GM18498 (cell line): ENCODE results near the gene FAM118B.
"Not testable (repeated sequence)": the region's sequence is repeated elsewhere in the genome, so short reads cannot be mapped to it uniquely, and the experiment has no call there.

Experiments
- ATAC-seq: cut with Tn5 transposase; IDR thresholded peaks from one replicate; pipeline ENCODE4 v1.9.1; 2021; ENCODE audit warnings: mild to moderate bottlenecking, moderate library complexity; ENCODE audit not compliant: unreplicated experiment

Gene FAM118B

DNA sequence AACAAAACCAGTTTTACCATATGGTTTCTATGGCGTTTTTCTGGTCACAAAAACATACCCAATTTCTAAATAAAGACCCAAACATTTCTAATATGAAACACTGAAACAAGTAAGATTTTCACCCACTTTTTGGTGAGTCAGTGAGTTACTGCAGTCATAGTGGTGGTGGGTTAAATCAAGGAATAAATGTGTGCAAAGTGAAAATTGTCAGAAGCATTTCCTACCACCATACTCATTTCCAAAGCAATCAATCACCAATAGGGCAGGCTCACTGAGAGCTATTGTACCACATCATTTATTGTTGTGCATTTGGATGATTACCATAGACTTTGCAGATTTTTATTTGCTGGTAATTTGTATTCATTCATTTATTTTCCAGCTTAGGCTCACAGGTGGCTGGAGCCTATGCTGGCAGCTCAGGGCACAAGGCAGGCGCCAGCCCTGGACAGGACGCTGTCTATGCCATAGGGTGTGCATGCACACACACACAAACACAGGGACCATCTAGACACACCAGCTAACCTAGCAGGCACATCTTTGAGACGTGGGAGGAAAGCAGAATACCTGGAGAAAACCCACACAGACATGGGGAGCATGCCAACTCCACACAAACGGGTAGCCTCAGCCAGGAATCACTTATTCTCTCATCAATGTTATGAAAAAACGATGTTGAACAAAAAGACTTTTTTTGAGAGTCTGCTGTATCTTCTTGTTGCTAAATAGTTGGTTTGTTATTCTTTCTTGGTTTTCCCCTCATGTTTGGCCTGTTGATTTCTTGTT lies 5.1 kb downstream of the FAM118B start:
- ATAC-seq: no peak

DNA sequence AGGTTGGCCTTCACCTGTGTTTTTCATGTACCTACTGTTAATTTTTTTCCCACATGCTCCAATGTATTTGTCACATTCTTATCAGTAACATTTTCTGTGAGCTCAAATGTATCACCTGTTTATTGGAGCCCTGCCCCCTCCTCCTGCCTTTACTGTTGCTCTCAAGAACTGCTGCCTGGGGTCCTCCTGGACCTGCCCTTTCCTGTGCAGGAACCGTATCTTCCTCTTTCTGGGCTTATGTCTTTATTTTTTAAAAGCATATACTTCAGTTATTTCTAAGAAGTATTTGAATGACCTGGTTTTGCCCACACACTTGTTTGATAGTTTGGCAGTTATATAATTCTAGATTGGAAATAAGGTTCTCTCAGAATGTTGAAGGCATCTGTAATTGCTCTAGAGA lies 5.9 kb downstream of the FAM118B start:
- ATAC-seq: no peak

DNA sequence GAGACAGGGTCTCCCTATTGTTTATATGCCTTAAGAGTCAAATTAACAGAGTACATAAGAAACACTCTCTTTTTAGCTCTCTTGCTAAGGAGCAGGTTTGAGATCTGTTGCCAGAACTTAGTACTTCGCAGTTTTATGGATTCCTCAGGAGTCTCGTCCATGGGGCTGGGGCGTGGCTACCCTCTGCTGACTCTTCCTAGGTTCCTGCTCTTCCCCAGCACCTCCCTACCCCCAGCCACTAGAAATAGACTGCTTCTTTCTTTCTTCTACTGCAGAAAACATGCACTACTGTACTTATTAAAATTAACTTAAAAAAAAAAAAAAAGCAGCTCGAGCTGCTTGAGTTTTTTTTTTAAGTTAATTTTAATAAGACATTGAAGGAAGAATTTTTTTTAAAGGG lies 8.0 kb downstream of the FAM118B start:
- ATAC-seq: no peak

DNA sequence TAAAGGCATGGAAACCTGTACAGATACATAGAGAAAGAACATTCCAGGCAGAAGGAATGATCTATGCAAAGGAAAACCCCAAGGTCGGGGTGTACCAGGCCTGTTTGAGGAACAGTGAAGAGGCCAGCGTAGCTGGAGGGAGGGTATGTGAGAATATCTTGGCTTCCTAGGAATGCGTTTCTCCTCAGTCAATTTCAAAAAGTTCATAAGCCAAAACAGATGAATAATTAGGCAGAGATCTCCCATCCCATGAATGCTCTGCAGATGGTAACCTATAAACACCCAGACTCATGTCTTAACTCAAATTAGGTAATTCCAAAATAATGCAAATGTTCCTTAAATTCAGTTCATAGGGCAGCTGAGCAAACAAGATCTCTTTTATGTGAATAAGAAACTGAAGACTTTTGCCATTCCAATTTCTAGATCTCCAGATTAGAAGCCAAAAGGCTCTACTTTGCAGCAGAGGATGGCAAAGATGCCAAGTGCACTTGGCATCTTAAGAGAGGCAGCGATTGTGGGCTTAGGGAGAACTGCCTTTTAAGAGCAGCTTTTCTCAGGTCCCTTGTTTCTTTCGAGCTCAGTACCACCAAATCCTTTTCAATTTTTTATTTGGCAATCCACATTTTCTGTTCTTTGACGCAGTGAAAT lies 13.2 kb downstream of the FAM118B start:
- no peak for ATAC-seq

DNA sequence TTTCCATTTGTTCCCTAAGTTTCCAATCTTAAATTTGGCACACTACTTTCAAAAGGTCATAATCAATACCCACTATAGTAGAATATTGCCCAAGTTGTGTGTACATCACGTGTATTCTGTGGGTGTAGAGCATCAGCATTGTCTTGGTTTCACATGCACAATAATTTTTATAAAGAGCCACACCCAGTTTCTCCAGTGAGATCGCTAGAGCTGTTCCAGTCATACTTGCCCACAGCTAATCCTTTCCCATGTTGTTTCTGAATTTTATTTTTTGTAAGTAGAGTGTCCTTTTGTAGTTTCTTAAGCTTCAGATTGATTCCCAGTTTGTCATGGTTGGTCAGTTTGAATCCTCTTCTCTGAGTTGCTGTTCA lies 13.7 kb downstream of the FAM118B start:
- no peak for ATAC-seq

DNA sequence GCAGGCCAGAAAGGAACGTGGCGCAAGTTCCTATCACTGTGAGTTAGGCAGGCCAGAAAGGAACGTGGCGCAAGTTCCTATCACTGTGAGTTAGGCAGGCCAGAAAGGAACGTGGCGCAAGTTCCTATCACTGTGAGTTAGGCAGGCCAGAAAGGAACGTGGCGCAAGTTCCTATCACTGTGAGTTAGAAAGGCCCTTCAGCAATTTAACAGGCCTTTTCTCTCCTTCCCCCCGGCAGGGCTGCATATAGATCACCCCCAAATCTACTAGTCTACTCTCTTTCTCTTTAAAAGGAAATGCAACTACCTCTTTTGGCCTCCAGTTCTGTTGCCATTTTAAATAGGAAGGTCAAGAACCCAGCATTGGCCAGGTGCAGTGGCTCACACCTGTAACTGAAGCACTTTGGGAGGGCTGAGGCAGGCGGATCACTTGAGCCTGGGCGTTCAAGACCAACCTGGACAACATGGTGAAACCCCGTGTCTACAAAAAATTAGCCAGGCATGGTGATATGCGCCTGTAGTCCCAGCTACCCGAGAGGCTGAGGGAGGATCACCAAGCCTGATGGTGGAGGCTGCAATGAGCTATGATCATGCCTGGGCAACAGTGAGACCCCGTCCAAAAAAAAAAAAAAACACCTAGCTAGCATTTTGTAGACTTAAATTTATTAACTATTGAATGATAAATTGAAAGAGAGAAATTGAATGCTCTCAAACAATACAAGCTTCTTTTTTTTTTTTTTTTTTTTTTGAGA lies 14.9 kb downstream of the FAM118B start:
- ATAC-seq: no peak

DNA sequence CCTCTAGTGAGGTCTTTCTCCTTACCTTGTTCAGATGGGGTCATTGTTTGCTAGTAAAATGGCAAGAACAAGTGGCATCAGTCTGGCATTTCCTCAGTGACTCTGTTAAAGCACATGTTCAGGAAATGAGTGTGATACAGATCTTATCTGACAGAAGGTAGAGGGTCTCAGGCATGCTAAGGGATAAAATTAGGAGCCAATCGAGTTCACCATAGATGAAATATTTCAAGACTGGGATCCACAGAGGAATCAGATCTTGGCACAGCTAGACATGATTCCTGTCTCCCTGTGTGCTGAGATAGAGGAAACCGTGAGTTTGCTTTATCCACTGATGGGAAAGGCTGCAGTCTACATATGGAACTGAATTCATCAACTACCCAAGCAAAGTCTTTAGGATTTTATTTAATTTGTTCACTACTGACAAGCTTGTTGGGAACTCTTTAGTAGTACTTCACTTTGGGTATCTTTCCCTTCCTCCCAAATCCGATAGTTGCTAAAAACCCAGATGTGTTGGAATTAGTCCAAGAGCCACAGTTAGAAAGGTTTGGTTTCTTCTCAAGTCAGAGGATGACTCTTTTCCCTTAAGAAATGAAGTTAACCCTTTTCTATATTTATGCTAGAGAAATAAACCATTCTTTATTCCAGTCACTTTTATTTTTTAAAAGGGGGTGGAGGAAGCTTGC lies 18.4 kb downstream of the FAM118B start:
- no peak for ATAC-seq

DNA sequence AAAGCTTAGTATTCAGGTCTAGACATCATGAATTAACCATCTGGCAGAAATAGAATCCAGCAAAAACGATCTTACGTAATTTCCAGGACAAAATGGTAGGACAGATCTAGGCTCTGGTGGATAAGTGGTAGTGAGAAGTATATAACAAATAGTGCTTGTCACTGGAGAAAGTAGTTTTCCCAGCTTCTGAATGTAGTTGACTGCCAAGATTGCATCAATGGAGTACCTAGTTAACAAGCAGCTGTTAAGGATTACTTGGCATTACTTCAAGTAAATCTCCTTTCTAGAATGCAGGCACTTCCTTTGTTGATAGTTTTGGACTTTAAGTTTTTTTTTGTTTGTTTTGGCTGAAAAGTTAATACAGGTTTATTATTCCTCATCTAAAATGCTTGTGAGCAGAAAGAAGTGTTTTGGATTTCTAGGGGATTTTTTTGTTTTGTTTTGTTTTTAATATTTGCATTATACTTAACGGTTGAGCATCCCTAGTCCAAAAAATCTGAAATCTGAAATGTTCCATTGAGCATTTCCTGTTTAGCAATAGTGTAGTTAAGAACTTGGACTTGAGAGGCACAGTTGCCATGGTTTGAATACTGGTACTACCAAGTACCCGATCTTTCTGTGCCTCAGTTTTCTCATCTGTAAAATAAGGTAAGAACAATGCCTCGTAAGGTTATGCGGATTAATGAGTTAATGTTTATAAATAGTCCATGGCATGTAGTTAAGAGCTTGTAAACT lies 20.3 kb downstream of the FAM118B start:
- ATAC-seq: no peak

DNA sequence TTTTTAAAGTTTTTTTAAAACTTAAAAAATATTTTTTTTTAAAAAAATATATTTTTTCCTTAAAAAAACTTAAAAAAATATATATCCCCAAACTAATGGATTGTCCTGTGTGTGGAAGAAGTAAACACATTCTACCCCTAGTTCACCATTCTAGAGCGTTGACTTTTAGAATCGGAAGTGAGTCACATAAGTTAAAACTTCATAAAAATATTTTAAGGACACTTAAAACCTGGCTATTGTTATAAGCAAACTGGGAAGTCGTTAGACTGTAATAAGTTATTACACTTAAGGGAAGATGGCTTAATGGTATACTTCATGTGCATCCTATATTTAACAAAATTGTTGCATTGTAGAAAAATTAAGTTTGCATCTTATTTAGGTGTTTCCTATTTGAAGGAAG lies 21.1 kb downstream of the FAM118B start:
- no peak for ATAC-seq

DNA sequence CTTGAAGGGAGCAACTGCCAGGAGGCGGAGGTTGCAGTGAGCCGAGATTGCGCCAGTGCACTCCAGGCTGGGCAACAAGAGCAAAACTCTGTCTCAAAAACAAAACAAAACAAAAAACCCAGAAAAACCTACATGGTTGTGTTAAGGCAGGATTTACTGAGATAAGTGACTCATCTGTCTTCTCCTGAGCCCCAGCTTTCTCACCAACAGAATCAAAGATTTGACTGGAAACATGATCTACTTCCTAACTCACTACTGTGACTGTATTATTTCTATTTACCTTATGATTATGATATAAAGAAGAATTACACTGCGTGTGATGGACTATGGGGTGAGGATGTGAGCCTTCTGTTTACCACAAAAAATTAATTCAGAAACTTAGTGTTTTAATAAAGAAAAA lies 21.8 kb downstream of the FAM118B start:
- ATAC-seq: no peak

DNA sequence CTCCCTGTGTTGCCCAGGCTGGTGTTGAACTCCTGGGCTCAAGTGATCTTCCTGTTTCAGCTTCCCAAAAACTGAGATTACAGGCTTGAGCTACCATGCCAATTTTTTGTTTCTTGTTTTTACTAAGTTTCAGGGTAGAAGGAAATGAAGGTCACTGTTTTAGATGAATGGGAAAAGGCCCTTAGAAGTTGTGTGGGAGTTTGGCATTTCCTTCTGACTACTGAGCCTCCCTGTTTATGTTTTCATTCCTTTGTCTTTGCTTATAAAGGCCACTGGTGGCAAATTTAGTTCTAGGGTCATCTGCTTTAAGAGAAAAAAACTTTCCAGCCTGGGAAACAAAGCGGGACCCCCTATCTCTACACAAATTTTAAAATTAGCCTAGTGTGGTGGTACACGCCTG lies 35.1 kb downstream of the FAM118B start:
- no peak for ATAC-seq

DNA sequence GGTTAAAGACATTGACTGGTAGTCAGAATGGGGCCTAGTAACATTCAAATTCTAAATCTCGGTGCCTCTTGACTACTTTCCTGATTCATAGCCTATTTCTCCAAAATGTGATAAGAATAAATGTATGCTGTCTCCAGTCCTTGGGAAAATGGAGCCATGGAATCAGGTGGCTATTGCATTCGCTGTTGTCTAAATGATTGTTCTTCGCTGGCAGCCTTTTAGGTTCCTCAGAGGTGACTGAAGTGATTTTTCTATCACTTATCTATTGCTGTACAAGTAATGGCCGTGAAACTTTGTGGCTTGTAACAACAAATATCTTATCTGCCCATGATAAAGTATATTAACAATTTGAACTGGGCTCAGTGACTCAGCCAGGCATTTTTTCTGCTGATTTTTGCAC lies 41.7 kb downstream of the FAM118B start:
- no peak for ATAC-seq

DNA sequence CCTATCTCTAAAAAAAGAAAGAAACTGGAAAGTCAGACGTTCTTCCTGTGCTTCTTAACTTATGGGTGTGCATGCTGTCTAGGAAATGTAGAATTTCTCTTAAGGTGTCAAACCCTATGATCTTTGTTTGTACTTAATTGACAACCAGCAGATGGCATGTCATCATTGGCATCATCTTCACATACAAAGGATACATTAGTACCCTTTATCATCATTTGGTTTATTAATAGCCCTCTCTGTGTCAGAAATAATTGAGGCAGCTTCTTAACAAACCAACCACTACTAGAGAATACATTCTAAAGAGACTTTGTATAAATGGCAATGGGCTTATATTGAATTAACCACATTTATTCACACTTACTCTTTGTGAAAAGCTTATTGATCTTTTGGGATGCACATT lies 43.2 kb downstream of the FAM118B start:
- no peak for ATAC-seq

DNA sequence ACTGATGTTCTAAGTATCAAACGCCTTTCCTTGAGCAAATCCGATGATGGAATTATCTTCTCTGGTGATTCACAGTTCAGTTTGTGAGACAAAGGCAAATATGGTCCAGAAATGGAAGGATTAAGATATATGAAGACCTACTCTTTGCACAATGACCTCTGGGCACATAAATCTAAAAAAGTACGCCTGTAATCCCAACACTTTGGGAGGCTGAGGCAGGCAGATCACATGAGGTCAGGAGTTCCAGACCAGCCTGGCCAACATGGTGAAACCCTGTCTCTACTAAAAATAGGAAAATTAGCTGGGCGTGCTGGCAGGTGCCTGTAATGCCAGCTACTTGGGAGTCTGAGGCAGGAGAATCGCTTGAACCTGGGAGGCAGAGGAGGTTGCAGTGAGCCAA lies 43.9 kb downstream of the FAM118B start:
- ATAC-seq: not testable (repeated sequence)

DNA sequence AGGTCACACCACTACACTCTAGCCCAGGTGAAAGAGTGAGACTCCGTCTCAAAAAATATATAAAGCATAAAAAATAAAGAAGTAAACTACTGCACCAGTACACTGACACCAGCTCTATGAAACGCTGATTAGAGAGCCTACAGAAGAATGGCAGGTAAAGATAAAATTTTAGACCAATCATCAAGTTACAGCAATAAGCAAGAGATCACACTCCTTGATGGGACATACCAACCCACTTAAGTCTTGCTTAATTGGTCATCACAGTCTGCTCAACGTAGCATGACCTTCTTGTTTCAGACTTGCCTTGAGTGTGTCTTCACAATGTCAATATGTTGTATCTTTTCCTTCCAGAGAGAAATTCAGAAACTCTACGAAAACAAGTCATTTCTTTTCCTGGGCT lies 44.6 kb downstream of the FAM118B start:
- ATAC-seq: no peak

DNA sequence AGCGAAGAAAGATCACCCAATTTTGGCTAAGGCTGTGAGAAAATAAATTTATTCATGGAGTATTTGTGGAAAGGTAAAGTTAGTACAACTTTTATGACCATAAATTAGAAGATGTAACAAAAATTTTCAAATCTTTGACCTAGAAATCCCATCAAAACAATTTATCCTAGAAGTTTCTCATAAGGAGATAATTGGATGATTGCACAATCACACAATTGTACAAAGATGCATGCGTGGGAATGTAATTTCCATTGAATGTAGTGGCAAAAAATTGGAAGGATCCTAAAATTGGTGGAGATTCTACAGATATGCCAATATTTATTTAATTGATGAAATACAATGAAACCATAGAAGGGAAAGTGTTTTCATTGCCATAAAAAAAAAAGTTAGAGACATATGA lies 45.6 kb downstream of the FAM118B start:
- ATAC-seq: no peak

DNA sequence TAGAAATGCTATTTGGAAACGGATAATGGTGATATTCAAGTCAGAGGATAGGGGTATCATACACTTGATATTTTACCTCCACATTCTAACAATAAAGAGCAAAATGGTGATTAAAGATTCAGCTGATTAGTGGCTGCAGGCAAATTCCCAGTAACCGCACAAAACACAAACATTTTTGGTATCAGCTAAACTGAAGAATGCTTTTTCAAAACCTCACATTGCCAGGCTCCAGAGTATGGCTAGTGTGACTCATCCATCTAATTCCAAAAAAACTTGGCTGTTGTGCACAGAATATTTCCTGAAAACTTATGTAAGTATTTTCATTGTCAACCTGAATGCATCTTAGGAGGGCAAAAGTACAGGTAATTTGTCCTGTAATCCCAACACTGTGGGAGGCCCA lies 46.2 kb downstream of the FAM118B start:
- ATAC-seq: no peak

DNA sequence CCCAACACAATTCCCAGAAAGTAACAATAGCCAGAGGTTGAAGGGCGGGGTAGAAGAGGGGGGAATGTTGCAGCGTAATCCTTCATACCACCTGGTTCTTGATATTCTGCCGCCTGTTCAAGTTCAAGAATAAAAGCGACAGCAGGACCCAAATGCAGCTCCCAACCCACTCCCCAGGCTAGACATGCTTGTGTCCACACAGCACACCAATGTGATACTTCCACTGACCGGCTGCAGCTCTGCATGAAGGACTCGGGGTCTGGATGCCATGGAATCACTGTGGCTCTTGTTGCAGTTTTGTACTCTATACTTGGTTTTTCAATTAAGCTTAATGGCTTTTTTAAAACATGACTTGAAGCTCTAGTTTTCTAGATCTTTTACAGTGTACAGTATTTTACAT lies 50.6 kb downstream of the FAM118B start:
- no peak for ATAC-seq

DNA sequence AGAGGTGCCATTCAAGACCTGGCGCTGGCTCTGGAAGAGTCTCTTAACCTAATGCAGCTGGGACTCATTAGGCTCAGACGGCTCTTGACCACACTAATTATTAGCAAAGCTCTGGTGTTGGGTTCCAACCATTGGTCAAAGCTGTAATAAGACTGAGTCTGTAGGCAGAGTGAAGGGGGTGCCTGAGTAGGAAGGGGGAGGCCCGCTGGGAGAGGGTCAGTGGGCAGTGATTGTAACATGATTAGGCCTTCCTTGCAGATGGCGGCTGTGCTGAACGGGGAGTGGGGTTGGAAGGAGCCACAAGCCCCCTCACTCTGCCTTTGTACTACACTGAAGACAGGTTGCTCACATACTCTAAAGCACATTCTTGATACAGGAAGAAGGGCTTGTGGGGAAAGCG lies 51.9 kb downstream of the FAM118B start:
- no peak for ATAC-seq

DNA sequence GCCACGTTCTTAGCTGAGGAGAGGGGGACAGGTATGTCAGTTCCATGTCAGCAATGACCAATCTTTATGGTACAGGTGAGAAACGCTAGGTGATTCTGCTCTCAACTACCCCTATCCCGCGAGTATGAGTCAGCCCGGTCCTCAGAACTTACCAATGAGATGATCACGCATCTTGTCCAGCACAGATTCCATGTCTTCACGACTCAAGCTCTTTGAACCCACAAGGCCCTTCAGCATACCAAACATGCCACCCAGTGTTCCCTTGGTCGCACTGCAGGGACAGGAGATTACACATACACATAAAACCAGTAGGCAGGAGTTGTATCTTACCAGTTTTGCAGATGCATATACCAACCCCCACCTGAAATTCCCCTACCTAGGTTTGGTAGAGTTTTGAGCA lies 54.2 kb downstream of the FAM118B start:
- no peak for ATAC-seq

DNA sequence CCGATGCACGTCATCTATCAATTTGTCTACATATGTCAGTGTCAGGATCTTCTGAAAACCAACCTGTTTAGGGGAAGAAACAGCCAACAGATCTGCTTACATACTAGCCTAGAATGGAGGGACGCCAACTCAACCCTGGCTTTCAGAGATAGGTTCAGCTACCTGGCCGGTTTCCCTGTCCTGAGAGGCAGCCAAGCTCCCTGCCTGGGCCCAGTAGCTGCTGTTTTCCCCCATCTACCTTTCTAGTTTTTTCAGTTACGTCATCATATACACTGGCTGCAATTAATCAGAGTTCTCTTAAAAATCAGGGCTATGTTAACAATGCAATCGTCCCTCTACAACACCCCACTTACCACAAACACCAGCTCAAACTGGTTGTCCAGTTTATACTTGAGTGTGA lies 56.1 kb downstream of the FAM118B start:
- no peak for ATAC-seq
